ENCODE data around the gene BMI1.
"Not testable (repeated sequence)": the region's sequence is repeated elsewhere in the genome, so short reads cannot be mapped to it uniquely, and the experiment has no call there.

BMI1 gene

DNA sequence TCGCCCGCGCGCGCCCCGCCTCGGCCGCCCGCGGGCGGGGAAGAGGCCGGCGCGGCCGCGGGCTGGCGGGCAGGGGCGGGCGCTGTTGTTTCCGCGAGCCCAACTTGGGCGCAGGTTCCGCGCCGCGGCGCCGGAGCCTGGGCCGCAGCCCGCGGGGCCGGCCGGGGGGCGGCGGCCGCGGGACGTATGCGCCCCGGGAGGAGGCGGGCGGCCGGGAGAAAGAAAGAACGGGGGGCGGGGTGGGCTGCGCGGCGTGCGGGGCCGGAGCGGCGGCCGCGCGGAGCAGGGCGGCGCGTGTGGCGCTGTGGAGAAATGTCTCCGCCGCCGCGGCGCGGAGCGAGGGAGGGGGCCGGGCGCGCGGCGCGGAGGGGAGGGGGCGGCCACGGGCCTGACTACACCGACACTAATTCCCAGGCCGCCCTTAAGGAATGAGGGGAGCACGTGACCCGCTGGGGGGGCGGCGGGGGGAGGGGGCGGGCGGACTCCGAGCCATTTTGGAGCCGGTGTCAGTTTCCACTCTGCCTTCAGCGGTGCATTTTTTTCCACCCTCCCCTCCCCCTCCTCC lies at the start of gene BMI1:
Gene BMI1 (plus strand): TSS at position 509 of the 565 bp plus-strand sequence. CDS start 5,351 bp downstream, outside the sequence.
- peak; percentile 96 for DNase-seq (ENCODE audit: low spot score)

DNA sequence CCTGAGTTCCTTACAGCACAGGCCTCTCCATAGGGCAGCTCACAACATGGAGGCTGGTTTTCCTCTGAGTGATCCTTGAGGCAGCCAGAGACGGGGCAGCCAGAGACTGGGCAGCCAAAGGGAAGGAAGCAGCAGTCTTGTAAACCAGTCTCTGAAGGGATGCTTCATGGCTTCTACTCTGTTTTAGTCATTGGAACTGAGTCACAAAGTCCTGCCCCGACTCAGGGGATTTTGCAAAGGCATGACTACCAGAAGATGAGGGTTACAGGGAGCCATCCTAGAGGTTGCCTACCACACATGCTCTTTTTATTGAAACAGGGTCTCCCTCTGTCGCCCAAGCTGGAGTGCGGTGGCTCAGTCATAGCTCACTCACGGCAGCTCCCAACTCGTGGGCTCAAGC lies 49.1 kb upstream of the BMI1 start:
- DNase-seq (ENCODE audit: low spot score) = no peak

DNA sequence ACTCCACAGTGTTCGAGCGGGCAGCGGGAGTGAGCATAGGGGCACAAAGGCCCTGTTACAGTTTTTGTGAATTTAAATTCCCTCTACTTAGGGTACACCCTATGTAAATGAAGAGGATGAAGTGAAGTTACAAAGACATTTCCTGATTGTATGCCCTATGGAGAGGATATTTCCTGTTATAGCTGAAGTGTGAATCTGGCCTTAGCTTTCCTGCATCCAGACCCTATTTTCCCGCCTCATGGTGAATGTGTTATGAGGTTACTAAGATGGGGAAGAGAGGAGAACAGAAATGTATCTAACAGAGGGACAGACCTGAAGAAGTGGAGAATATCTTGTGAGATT lies 42.5 kb upstream of the BMI1 start:
- no peak for DNase-seq (ENCODE audit: low spot score)

DNA sequence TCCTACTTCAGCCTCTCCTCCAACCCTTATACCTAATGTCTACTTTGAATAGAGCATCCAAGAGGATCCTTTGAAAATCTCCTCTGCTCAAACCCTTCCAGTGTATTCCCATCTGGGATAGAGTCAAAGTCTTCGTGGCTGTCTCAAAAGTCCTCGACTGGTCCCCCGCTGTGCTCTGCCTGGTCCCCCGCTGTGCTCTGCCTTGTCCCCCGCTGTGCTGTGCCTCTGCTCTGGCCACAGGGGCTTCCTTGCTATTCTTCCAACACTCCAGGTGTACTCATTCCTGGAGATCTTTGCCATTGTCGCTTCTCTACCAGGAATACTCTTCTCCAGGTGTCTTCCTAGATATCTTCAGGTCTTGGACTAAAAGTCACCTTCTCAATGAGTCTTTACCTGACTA lies 40.8 kb upstream of the BMI1 start:
- DNase-seq (ENCODE audit: low spot score) = no peak

DNA sequence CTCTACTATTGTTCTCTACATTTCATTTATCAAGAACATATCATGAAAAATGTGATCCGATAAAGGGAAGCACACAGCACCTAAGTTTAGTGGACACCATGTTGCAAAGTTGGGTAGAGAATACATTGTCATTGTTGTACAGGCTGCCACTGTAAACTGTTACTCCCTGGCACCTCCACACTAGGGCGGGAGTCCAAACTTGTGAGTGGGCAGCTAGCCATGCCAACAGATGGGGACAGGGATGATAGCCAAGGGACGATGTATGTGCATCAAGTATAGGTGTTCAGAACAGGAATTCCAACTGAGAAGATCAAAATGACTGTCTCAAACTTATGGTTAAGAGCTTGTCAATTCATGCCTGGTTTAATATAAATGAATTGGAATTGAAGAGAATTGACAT lies 35.8 kb upstream of the BMI1 start:
- no peak for DNase-seq (ENCODE audit: low spot score)

DNA sequence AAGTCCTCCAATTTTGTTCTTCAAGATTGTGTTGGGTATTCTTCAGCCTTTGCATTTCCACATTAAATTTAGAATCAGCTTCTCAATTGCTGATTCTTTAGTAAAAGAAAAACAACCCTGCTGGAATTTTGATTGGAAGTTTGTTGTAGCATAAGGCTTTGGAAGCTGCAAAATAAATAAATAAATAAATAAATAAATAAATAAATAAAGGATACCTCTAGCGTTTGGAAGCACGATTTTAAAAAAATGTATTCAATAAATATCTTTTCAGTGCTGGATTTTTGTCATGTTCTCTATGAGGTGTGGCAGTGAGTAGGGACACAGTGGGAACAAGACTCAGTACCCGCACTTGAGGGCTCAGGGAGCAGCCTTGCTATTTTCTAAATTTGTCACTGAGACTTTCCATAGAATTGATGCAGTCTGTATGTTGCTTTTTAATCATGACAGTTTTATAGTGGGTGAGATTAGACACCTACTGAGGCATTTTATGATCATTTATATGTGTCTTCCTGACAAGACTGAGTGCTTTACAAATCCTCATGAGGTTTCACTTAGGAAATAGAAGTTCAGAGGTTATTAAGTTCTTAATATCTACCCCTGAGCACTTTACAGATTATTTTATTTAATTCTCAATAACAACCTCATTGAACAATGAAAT lies 27.0 kb upstream of the BMI1 start:
- DNase-seq (ENCODE audit: low spot score) = no peak

DNA sequence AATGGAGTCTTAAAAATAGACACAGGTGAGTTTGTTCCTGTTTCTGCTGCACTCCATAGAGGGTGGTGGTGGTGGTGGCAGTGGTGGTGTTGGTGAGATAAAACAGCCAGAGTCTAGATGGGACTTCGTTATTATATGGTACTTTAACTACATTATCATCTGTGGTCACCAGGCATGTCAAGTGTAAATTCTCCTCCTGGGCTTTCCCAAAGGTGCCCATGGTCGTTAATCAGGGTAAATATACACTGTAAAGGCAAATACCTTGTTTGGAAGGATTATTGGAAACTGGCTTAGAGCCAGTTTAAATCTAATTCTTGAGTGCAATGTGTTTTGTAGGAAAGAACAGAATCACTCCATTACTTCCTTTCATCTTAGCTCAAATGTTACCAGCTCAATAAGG lies 26.2 kb upstream of the BMI1 start:
- no peak for DNase-seq (ENCODE audit: low spot score)

DNA sequence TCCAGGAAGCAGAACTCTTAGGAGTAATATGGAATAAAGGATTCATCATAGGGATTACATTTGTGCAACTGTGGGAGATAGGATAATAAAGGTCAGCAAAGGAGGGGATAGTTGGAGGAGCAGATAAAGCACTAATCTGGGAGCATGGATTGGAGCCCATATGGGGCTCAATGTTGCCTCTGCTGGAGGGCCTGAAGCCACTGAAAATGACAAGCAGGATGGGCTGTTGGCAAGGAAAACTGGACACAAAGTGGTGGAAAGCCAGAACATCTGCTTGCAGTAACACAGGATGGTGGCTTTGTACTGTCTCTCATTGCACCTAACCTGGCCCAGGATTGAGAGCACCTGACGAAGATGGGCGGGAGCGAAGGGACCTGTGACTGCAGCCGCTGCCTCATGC lies 19.7 kb upstream of the BMI1 start:
- no peak for DNase-seq (ENCODE audit: low spot score)

DNA sequence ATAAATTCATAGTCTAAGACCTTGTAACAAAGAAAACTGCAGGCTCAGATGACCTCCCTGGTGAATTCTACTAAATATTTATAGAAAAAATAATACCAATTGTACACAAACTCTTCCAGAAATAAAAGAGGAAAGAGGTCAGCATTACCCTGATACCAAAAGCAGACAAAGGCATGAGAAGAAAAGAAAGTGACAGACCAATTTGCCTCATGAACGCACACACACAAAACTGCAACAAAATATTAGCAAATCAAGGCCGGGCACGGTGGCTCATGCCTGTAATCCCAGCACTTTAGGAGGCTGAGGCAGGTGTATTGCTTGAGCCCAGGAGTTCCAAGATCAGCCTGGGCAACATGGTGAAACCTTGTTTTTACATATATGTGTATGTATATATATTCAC lies 17.4 kb upstream of the BMI1 start:
- DNase-seq (ENCODE audit: low spot score) = no peak

DNA sequence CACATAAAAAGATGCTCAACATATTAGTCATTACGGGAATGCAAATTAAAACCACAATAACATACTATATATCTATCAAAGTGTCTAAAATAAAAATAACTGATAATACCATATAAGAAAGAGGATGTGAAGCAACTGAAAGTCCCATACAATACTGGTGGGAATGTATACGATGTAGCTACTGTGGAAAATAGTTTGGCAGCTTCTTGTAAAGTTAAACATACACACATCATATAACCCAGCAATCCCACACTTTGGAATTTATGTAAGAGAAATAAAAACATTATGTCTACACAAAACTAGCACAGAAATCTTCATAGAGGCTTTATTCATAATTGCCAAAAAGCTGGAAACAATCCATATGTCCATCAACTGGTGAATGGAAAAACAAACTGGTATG lies 15.2 kb upstream of the BMI1 start:
- no peak for DNase-seq (ENCODE audit: low spot score)

DNA sequence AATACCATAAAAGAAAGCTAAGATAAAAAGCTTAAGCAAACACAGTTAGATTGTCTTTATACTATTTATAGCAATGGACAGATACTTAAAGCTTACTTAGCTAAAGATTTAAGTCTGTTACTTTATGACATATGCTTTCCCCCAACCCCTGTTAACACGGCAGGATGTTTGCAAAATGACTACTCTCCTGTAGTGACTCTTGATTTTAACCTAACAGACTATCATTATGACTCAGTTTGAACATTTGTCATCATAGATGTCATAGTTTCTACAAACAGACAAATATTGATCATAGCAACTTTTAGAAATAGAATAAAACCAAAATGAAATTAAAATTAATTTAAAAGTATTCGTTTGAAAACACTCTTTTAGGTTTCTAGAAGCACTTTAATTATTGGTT lies 12.5 kb upstream of the BMI1 start:
- DNase-seq (ENCODE audit: low spot score) = no peak

DNA sequence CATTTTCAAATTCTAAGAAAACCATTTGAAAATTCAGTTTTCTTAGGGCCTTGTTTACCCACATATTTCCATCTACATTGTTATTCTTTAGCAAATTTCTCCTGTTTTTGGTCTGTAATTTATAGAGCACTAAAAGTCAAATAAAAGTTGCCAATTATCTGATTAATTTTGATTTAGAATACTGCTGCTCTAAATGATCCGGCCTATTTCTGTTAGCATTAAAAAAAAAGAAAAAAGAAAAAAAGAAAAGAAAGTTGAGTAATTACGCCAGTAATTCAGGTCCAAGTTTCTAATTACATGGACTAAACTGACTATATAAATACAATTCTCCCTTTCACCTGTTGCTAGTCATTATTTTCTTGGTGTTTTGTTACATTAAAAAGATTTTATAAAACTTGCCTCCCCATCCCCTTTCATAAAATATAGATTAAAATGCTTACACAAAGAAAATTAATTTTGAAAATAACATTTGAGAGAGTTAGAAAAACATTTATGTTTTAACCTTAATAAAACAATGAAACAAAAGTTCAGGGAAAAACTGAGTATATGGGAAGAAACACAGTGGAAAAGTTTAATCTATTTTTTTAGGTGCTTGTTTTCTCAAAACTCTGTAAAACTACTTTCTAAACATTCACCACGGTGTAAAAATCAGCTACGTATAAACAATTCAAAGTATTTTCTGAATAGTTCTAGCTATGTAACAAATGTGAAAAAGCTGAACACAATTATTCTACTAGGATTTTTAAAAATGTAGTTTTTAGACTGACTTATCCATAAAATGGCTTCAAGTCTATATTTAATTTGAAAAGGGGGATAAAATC lies 11.5 kb upstream of the BMI1 start:
- no peak for DNase-seq (ENCODE audit: low spot score)

DNA sequence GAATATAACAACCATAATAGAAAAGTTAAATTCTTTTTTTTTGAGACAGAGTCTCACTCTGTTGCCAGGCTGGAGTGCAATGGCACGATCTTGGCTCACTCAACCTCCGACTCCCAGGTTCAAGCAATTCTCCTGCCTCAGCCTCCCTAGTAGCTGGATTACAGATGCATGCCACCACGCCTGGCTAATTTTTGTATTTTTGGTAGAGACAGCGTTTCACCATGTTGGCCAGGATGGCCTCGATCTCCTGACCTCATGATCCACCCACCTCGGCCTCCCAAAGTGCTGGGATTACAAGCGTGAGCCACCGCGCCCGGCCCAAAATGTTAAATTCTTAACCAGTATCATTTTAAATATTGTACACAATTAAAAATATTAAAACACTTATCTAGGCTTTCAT lies 10.9 kb upstream of the BMI1 start:
- not testable (repeated sequence) for DNase-seq (ENCODE audit: low spot score)

DNA sequence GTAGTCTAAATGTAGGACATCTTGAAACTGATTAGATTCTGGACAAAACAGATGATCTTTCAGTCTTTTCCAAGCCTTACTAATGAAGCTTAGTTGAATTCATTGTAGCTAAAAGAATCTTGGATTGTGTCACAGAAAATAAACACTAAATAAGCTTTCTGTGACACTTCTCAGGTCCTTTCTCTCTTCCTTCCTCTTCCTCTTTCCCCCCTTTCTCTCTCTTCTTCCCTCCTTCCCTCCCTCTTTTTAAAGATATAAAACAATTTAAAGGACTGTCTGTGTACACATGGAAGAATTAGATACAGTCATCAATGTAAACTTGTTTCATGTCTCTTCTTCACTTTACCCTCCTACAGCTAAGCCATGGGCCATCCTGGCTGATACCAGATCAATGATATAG lies 10.0 kb upstream of the BMI1 start:
- no peak for DNase-seq (ENCODE audit: low spot score)

DNA sequence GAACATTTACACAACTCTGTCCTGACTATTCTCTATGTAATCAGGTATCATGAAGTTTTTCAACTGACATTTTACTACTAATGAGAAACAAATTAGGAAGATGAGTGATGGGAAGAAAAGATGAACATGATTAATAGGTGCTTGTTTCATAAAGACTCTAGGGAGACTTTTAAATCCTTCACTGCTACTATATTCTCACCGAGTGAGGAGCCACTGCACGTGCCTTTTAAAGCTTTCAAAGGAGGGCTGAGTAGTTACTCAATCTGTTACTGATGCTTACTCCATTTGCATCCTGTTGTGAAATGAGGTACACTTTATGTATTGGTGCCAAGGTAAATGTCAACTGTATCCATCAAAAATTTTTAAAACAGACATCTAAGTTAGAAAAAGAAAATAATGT lies 6.0 kb upstream of the BMI1 start:
- no peak for DNase-seq (ENCODE audit: low spot score)

DNA sequence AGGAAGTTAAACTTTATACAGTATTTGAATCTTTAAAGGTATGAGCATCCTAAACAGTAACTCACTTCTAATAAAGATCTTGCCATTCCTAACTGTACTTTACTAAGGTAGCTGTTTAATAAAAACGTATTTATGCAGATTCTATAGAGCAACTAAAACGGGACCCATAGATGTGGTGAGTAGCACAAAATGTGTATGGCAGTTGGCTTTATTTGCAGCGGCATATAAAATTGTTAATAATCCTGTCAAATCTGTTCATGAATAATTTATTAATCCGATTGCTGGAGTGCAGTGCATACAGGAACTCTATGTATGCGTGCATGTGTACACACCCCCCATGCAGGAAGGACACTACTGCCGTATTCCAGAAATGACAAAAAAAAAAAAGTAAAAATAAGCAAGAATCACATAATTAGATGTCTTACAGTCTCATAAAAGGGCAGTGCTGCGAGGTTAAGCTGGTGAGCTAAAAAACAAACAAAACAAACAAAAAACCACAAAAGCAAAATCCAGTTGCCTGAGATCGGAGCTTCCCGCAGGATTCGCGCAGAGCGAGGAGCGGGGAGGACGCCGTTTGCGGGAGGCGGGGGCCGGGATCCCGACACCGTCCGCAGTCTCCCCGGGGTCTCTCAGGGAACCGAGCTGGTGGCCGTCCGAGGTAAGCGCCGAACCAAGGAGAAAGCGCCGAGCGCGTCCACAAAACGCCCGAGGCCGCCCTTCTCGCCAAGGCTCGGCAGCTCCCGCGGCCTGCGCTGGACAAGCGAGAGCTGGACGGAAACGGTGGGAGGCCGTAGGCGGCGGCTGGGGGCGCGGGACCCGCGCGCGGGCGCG lies 5.2 kb upstream of the BMI1 start:
- DNase-seq (ENCODE audit: low spot score) = no peak

DNA sequence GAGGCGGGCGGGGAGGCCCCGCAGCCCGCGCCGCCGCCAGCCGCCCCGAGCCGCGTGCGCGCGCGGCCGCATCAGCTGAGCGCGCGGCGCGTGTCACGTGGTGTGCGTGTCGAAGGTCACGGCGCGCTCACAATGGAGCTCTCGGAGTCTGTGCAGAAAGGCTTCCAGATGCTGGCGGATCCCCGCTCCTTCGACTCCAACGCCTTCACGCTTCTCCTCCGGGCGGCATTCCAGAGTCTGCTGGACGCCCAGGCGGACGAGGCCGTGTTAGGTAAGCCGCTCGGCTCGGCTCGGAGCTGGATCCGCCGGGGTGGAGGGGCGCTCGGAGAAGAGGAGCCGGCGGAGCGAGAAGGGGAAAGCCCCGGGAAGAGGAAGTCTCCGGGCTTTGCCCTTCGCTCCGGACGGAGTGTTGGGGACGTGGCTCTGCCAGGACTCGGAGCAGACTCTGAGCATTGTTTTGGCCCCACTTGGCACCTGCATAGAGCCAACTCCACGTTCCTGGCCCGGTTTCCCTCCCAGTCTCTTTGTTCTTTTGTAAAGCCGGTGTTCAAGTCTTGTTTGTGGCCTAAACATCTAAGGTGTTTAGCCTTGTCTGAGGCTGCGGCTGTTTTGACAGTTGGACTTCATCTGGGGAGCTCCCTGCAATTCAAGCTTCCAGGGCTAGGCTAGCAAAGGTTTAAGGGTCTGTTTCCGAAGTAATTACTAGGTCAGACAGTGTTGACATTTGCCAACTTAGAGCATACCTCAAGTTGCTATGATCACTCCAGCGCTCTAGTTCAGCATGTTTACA lies 4.4 kb upstream of the BMI1 start, which contains the start of gene COMMD3:
Gene COMMD3 (plus strand): TSS at position 103 of the 790 bp plus-strand sequence. CDS start 30 bp downstream, at position 133.
- peak; percentile 71 for DNase-seq (ENCODE audit: low spot score)

DNA sequence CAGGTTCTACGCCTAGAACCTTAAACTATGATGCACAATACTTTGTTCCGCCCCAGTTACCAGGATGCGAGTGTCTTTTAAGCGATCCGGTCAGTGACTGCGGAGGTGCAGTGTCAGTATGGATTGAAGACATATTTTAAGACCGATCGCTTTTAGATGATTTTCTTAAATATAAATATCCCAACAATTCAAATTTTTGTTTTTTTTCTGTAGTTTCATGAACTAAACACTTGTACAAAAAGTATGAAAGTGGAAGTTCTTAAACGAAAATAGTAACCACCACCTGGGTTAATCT lies 3.9 kb upstream of the BMI1 start:
- no peak for DNase-seq (ENCODE audit: low spot score)

DNA sequence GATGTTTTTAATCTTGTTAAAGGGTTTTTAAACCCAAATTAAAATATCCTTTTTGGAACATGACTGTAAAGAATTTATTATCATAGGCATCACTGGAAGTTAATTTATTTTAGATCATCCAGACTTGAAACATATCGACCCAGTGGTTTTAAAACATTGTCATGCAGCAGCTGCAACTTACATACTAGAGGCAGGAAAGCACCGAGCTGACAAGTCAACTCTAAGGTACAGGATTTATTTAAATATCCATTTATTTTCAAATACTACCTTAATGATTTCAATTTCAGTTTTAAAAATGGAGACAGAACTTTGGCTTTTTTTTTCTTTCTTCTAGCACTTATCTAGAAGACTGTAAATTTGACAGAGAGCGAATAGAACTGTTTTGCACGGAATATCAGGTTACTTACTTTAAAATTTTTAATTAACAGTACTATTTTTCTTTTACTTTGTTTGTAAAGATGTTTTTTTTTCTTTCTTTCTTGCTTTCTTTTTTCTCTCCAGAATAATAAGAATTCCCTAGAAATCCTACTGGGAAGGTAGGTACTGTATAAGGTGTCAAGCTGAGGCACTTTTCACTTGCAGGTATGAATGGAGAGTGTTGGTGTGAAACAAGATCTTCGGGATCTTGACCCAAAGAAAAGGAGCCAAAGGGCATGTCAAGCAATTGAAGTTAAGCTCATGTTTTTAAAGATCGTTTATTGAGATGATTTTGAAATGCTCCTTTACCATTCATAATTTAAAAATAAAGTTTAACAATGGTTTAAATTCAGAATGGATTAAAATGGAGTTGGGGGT lies 2.9 kb upstream of the BMI1 start:
- DNase-seq (ENCODE audit: low spot score) = no peak

DNA sequence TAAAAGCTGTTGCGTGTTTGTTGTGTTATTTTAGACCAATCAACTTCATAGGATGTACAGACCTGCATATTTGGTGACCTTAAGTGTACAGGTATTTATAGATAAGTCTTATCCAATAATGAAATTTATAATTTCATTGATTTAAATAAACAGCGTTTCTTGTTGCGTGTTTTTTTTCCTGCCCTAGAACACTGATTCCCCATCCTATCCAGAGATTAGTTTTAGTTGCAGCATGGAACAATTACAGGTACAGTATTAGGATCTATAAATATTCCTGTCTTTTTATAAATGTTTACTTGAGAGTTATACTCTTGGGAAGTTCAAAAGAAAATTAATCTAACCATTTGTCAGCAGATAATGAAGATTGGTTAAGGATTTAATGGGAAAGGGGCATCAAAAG lies 2.1 kb upstream of the BMI1 start:
- no peak for DNase-seq (ENCODE audit: low spot score)

DNA sequence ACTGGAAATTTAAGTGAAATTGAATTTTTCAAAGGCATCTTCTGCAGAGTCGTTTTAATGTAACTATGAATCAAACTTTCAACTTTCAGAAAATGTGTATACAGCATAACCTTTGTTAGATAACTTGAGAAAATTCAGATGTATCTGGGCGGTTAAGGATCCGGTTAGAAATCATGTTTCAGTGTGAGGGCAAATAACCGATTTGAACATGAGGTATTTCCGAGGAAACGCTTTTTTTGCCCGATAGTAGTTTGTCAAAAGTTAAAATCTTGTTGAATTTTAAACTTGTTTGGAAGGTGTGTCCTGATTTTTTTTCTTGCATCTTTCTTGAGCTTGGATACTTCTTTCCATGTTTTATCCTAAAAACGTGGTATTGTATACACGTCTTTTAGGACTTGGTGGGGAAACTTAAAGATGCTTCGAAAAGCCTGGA lies 1.3 kb upstream of the BMI1 start:
- DNase-seq (ENCODE audit: low spot score) = no peak

All from HuH-7.5 (cell line).